Putamen (tissue), 1 donor: ENCODE results near the gene SCAMP1.
"Not testable (repeated sequence)": the region's sequence is repeated elsewhere in the genome, so short reads cannot be mapped to it uniquely, and the experiment has no call there.

ENCODE experiments used
- DNase-seq: peaks from one replicate; pipeline ENCODE4 v3.0.0-alpha.2; 2016; ENCODE audit warnings: low spot score

Gene SCAMP1

DNA sequence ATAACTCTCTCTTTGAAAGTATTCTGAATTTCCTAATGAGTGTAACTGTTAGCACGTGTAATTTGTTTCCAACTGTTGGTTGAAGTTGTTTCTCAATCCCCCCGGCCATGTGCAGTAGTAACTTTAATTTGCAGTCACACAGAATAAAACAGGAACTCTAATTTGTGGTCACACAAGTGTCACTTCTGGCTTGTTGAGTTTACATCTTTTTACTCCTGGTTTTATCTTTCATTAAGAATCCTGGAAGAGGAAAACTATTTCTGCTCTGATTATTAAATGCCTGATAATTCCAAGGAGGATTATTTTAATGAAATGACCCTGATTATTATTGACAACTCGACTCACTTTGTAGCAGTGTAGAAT is 1.2 kb downstream of the SCAMP1 start:
- DNase-seq: no peak

DNA sequence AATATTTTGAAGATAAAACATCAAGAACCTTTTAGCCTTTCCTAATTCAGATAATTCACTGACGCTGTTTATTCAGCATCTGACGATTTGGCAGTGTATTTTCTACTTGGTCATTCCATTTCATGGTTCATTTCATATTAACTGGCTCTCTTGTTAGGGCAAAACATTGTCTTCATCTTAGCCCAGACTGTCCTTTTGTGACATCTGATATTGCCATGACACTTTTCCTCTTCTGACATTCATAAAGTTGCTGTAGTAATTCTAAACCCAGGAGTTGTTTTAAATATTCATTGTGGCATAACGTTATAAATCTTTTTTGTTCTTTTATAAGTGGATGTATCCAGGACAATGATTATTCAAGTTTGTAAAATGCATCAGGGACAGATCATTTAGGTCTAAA is 1.8 kb downstream of the SCAMP1 start:
- no peak for DNase-seq

DNA sequence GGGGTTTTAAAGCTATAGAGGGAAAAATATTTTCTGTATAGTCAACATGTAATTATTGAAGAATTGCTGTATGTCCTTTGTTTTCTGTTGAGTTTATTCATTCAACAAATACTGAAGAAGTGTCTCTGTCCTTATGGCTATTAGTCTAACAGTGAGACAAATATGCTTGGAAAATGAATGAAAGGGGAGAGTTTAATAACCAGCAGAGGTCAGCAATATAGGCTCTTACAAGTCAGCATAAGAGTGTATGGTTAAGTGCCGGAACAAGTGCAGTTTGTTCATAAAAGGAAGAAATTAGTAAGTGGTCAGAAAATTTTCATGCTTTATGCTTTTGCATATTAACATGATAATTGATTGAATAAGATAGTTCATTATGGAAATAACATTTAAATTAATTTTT is 3.6 kb downstream of the SCAMP1 start:
- no peak for DNase-seq

GRCh38 chr5:78367318-78367991 is 7.0 kb downstream of the SCAMP1 start:
- no peak for DNase-seq

DNA sequence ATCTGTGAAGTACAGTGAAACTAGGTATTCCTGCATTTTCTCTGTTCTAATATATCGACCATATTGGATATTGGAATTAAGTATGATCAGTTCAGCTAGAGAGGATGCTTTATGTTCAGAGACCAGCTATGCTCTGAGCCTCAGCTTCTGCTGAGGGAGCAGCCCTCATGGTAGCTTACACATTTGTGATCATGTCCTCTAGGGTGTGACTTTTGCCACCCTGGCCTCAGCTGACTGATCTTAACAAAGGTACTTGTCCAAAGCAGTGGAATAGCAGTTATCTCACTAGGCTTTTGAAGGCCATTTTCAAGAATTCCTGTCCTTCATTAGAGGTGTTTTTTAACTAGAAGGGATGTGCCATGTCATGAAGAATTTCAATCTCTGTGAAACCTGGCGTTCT is 9.3 kb downstream of the SCAMP1 start:
- DNase-seq: no peak

GRCh38 chr5:78373231-78373630 is 12.8 kb downstream of the SCAMP1 start:
- no peak for DNase-seq

DNA sequence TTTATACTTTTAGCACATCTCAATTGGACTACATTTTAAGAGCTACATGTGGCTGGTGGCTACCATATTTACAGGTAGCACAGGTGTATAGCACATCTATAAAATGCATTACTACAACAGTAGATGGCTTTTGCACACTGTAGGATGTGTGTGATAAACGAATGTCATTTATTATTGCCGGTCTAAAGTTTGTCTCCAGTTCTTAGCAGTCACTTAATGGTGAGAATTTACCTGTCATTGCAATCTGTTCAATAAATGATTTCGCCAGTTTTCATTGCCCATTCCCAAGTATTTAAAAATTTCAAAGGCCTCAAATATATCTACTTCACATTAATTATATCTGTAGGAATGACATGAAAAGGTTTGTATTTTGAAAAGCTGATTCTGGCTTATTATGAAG is 15.9 kb downstream of the SCAMP1 start:
- no peak for DNase-seq

- no peak for DNase-seq
Measured at GRCh38 chr5:78377056-78377717, 16.8 kb downstream of the SCAMP1 start.

GRCh38 chr5:78377718-78378105 is 17.3 kb downstream of the SCAMP1 start:
- no peak for DNase-seq

GRCh38 chr5:78387468-78388153 is 27.2 kb downstream of the SCAMP1 start:
- no peak for DNase-seq

GRCh38 chr5:78391357-78391756 is 30.9 kb downstream of the SCAMP1 start:
- not testable (repeated sequence) for DNase-seq

DNA sequence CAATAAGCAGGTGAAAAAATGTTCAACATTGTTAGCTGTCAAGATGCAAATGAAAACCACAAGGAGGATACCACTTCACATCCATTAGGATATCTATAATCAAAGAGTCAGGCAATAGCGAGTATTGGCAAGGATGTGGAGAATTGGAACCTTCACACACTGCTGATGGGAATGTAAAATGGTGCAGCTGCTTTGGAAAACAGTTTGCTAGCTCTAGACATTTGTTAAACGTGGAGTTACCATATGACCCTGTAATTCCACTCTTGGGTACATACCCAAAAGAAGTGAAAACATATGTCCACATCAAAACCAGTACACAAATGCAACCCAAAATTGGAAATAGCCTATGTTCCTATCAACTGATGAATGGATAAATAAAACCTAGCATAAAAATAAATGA is 37.4 kb downstream of the SCAMP1 start:
- no peak for DNase-seq

DNA sequence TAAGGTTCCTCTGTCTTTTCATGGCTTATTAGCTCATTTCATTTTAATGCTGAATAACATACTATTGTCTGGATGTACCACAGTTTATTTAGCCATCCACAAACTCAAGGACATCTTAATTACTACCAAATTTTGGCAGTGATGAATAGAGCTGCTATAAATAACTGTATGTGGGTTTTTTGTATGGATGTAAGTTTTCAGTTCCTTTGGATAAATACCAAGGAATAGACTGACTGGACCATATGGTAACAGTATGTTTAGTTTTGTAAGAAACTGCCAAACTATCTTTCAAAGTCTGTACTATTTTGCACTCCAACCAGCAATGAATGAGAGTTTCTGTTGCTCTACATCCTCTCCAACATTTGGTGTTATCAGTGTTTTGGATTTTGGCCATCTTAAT is 38.7 kb downstream of the SCAMP1 start:
- DNase-seq: no peak

- no peak for DNase-seq
Measured at GRCh38 chr5:78404682-78405293, 44.4 kb downstream of the SCAMP1 start.

DNA sequence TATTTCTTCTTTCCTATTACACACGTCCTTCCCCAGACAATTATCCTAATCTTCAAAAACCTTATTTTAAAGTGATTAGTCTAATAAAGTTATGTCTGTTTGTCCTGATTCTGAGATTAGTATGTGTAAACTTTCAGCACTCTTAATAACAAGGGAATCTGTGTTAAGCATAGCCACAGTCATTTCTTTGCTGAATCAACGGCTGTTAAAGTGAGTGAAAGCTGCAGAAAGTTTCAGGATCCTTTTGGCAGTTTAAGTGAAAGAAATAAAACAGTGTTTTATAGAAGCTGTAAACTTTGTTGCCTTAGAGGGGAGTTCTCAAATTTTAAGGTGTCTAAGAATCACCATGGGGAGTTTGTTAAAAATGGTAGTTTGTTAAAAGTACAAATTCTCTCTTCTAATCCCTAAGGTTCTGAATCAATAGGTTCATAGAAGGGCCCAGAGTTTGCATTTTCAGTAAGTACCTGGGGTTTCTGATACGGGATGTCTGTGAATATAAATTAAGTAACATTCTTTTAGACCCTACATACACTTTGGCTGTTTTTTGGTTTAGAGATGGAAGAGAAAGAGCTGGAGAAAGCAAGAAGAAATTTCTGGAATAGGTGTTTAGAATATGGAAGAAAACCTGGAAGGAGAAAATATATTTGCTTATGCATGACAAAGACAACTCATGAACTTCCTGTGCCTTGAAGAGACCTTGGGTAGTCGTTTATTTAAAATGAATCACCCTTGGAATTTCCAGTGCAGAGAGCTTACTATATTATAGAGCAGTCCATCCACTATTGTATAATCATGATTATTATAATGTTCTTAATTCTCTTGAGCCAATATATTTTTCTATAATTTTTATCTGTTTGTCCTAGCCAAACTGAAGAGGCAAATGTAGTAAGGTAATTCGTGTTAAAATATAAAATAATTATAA is 45.7 kb downstream of the SCAMP1 start:
- no peak for DNase-seq

GRCh38 chr5:78407458-78407857 is 47.0 kb downstream of the SCAMP1 start:
- no peak for DNase-seq

GRCh38 chr5:78411586-78411985 is 51.2 kb downstream of the SCAMP1 start:
- DNase-seq: no peak

DNA sequence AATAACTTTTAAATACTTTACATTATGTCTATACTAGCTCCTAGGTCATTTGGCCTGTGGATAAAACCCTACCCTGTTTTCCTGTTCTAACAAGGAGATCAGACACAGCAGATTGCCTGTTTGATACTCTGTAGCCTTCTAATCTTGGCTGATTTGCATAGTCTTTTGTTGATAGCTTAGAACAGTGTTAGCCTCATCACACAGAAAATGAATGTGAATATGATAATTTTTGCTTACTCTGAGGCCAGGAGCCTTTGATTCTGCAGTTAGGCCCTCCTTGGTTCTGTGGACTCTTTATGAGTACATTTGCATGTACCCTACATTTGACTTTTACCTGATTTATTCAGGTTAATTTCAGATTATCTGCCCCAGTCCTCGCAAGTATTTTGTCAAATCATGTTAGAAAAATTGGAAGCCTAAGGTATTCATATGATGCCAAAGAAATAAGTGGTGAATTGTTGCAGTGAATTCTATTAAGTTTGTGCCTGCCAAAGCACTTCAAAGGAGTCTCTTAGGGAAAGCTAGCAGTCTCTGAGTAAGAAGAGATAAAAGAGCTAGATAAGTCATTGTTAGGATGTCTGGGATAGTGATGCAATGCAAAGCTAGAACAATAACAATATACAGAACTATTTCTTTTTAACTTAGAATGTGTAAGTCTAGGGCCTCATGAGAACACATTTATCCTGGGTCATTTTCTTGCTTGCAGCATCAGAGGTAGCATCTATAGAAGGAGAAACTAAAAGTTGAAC is 56.4 kb downstream of the SCAMP1 start:
- DNase-seq: no peak

GRCh38 chr5:78419396-78419795 is 59.0 kb downstream of the SCAMP1 start:
- DNase-seq: peak; percentile 34

GRCh38 chr5:78420548-78420947 is 60.1 kb downstream of the SCAMP1 start:
- DNase-seq: no peak

- no peak for DNase-seq
Measured at GRCh38 chr5:78424665-78425064, 64.2 kb downstream of the SCAMP1 start.
